HepG2 (cell line): ENCODE data around the gene UBAP1L. TPM values are rescaled to one million over a fixed set of nuclear protein-coding genes. Genes with fewer than 3 reads are reported as not detected.

Experiments
- ATAC-seq: fragments of 200-7000 bp; cut with Tn5 transposase; 3 replicates; pipeline ENCODE4 v1.9.1; 2020; ENCODE audit warnings: mild to moderate bottlenecking, moderate library complexity
- BruUV-seq: library from RNA; stranded (reverse); fragments of 400-500 nt; replicated peaks from 2 replicates; lab custom pipeline; 2021; lab: Mats Ljungman, UMichigan
- CTCF ChIA-PET: fragments of 300-600 bp; formaldehyde crosslinking; extraction: SDS; loops from one replicate; lab custom pipeline; 2021; ENCODE audit warnings: low total read pairs, inconsistent platforms, low intra/inter-chr PET ratio; lab: Yijun Ruan, JAX
- POLR2A ChIA-PET: fragments of 350-600 bp; sonication (Branson Sonifier 250); formaldehyde crosslinking; loops from one replicate; lab custom pipeline; 2020; ENCODE audit warnings: antibody characterized with exemption, inconsistent platforms; lab: Yijun Ruan, JAX
- DNase-seq: peaks from one replicate; pipeline ENCODE4 v3.0.0-alpha.2; 2015; ENCODE audit warnings: low spot score
- FAIRE-seq: peaks from 3 replicates; lab custom pipeline; 2011; peaks lifted over from hg19 to GRCh38; lab: Jason Lieb, UNC
- H2AFZ ChIP-seq: one replicate; pipeline ENCODE4 v1.6.1; 2011; ENCODE audit warnings: low read length, inconsistent platforms
- H3K27ac ChIP-seq: fragments of 300-600 bp; 3 replicates; pipeline ENCODE4 v1.8.0; 2011; ENCODE audit warnings: mixed run types, mild to moderate bottlenecking, mixed read lengths, low read length, inconsistent platforms; ENCODE audit not compliant: insufficient read depth; ENCODE audit errors: extremely low read length
- H3K27me3 ChIP-seq, 2 experiments: fragments of 200-600 bp in 1 of 2; 2 replicates in 1 of 2; 3 replicates in 1 of 2; pipeline versions ENCODE4 v1.6.0 to v1.8.0; 2011; ENCODE audit warnings: low read length in 2 of 2, mild to moderate bottlenecking in 2 of 2, moderate library complexity in 2 of 2, inconsistent platforms in 1 of 2; ENCODE audit not compliant: insufficient read depth in 2 of 2, control insufficient read depth in 1 of 2
- H3K36me3 ChIP-seq, 2 experiments: fragments of 200-600 bp in 1 of 2; replicated peaks in 1 of 2; 2 replicates in 1 of 2; 3 replicates in 1 of 2; pipeline versions ENCODE4 v1.5.1 to v1.8.0; 2011; ENCODE audit warnings: low read length in 2 of 2, inconsistent platforms in 1 of 2; ENCODE audit not compliant: insufficient read depth in 2 of 2, control insufficient read depth in 1 of 2
- H3K4me1 ChIP-seq: 2 replicates; pipeline ENCODE4 v1.5.1; 2012; ENCODE audit warnings: low read length, inconsistent platforms; ENCODE audit not compliant: insufficient read depth
- H3K4me2 ChIP-seq: 2 replicates; pipeline ENCODE4 v1.6.0; 2011; ENCODE audit warnings: low read depth, low read length, inconsistent platforms
- H3K4me3 ChIP-seq, 3 experiments: fragments of 200-600 bp in 1 of 3; sonication (generic), shearing (Covaris generic) in 1 of 3; replicated peaks in 1 of 3; 2 replicates each; pipeline ENCODE4 v1.5.1; 2011 to 2016; ENCODE audit warnings: low read length in 3 of 3, inconsistent platforms in 2 of 3, low read depth in 2 of 3, mild to moderate bottlenecking in 2 of 3, control low read depth in 1 of 3, mixed read lengths in 1 of 3; ENCODE audit not compliant: insufficient read depth in 1 of 3
- H3K79me2 ChIP-seq: one replicate; pipeline ENCODE4 v1.6.1; 2011; ENCODE audit warnings: low read length, inconsistent platforms; ENCODE audit not compliant: insufficient read depth
- H3K9ac ChIP-seq: 2 replicates; pipeline ENCODE4 v1.6.0; 2011; ENCODE audit warnings: mild to moderate bottlenecking, low read depth, low read length, inconsistent platforms; ENCODE audit not compliant: insufficient read depth
- H3K9me3 ChIP-seq: 2 replicates; pipeline ENCODE4 v1.5.1; 2012; ENCODE audit warnings: mild to moderate bottlenecking, low read length
- H4K20me1 ChIP-seq: 2 replicates; pipeline ENCODE4 v1.6.0; 2011; ENCODE audit warnings: inconsistent platforms, mild to moderate bottlenecking, low read length, moderate library complexity; ENCODE audit not compliant: insufficient read depth
- FOSL2 ChIP-seq: sonication (generic); formaldehyde crosslinking; IDR thresholded peaks from 2 replicates; pipeline ENCODE4 v1.4.0; 2020; ENCODE audit warnings: missing genetic modification reagents
- GFI1 ChIP-seq: sonication (generic); formaldehyde crosslinking; IDR thresholded peaks from 2 replicates; pipeline ENCODE4 v1.5.0; 2020; ENCODE audit warnings: missing genetic modification reagents, mild to moderate bottlenecking, borderline replicate concordance
- HMG20B ChIP-seq: conservative IDR thresholded peaks from 2 replicates; pipeline ENCODE4 v1.6.1; 2016; ENCODE audit warnings: missing genetic modification reagents, missing compliant biosample characterization
- KDM3A ChIP-seq: IDR thresholded peaks from 2 replicates; pipeline ENCODE4 v1.6.1; 2018; ENCODE audit warnings: low read depth, missing compliant biosample characterization
- KLF11 ChIP-seq: IDR thresholded peaks from 2 replicates; pipeline ENCODE4 v1.6.1; 2016; ENCODE audit warnings: missing compliant biosample characterization
- MEF2D ChIP-seq: sonication (generic); formaldehyde crosslinking; IDR thresholded peaks from 2 replicates; pipeline ENCODE4 v1.5.1; 2020; ENCODE audit warnings: mild to moderate bottlenecking, missing genetic modification reagents
- RAD21 ChIP-seq: fragments of 450-650 bp; formaldehyde crosslinking; IDR thresholded peaks from 2 replicates; pipeline ENCODE4 v1.5.0; 2020; ENCODE audit warnings: mild to moderate bottlenecking
- SMC3 ChIP-seq: IDR thresholded peaks from 2 replicates; pipeline ENCODE4 v1.6.1; 2011; ENCODE audit warnings: low read length, improper control_type of control experiment
- STAG1 ChIP-seq: sonication (generic); formaldehyde crosslinking; IDR thresholded peaks from 2 replicates; pipeline ENCODE4 v1.4.0; 2020; ENCODE audit warnings: missing genetic modification reagents
- ZBTB33 ChIP-seq: sonication (generic); formaldehyde crosslinking; IDR thresholded peaks from 2 replicates; pipeline ENCODE4 v1.4.0; 2020; ENCODE audit warnings: missing genetic modification reagents
- ZNF501 ChIP-seq: sonication (generic); formaldehyde crosslinking; IDR thresholded peaks from 2 replicates; pipeline ENCODE4 v1.5.1; 2020; ENCODE audit warnings: mild to moderate bottlenecking, moderate library complexity, missing genetic modification reagents
- ZNF572 ChIP-seq: sonication (generic); formaldehyde crosslinking; IDR thresholded peaks from 2 replicates; pipeline ENCODE4 v1.5.1; 2020; ENCODE audit warnings: mild to moderate bottlenecking, missing genetic modification reagents
- ZNF614 ChIP-seq: IDR thresholded peaks from 2 replicates; pipeline ENCODE4 v1.6.1; 2018; ENCODE audit warnings: missing biosample characterization, missing genetic modification reagents, inconsistent platforms, borderline replicate concordance
- ZNF687 ChIP-seq: sonication (generic); formaldehyde crosslinking; IDR thresholded peaks from 2 replicates; pipeline ENCODE4 v1.5.1; 2020; ENCODE audit warnings: mild to moderate bottlenecking, missing genetic modification reagents, moderate library complexity
- ZNF724P ChIP-seq: sonication (generic); formaldehyde crosslinking; IDR thresholded peaks from 2 replicates; pipeline ENCODE4 v1.8.0; 2022; ENCODE audit warnings: missing genetic modification reagents, borderline replicate concordance
- WGBS: methylation state at CpG from one replicate; pipeline ENCODE4 v1.1.6; 2017; ENCODE audit warnings: low lambda C conversion rate; 5-methylcytosine and 5-hydroxymethylcytosine counted together
- in situ Hi-C: cut with HindIII; loops from 2 replicates; pipeline ENCODE4 v1.10.0; 2017; ENCODE audit warnings: low pct_unique_long_range_greater_than_20kb; ENCODE audit not compliant: extremely low pct_ligation_motif_present
- intact Hi-C: fragments of 100-400 bp; cut with micrococcal nuclease; formaldehyde crosslinking; loops from one replicate; pipeline ENCODE4 v1.10.0; 2022; ENCODE audit not compliant: unreplicated experiment
- polyA plus RNA-seq, 8 experiments: library from polyadenylated mRNA; depleted of rRNA in 3 of 8; stranded (reverse) in 7 of 8; unstranded in 1 of 8; fragments of >200 nt; fragmentation: Illumina TruSeq in 4 of 8; extraction: Trizol in 4 of 8; gene quantifications; 2 replicates each; pipeline versions ENCODE4 v1.2.1 to v1.2.3, GENCODE V29; 2011 to 2016; ENCODE audit warnings: low read depth in 4 of 8, missing spikeins in 1 of 8, mixed read lengths in 1 of 8; ENCODE audit not compliant: insufficient read depth in 1 of 8
- total RNA-seq, 5 experiments: library from RNA; depleted of rRNA; stranded (reverse); fragments of >200 nt; fragmentation: Illumina TruSeq; extraction: Trizol; gene quantifications; 2 replicates each; pipeline ENCODE4 v1.2.3, GENCODE V29; 2016; ENCODE audit warnings: low read depth in 1 of 5
- TF ChIP-seq, protein P1 (sequence below): IDR thresholded peaks from 2 replicates; pipeline ENCODE4 v1.6.1; 2016; ENCODE audit warnings: low read depth, control low read depth

The UBAP1L gene
- total and polyA plus RNA-seq, 2 of the 13 experiments (the other 11 are each of a cell fraction or from before 2014, with no cell fraction given) = 0.86 to 1.4 TPM

GRCh38 chr15:65101411-65101890 is 13.5 kb downstream of the UBAP1L start:
- ATAC-seq (peak; percentile 76), DNase-seq (peak; percentile 50), FAIRE-seq (peak; percentile 83)
- no peaks in the 10 kb centered on the region for H3K9me3 ChIP-seq
- H3K4me3 ChIP-seq = no peak overlapping the region
- H2AFZ ChIP-seq = no peak overlapping the region
- no peak overlapping the region for H3K4me2 ChIP-seq
- 48% methylated on average over 9 of the region's 9 CpGs for WGBS
- peaks cover 6 to 18% of the 10 kb centered on the region in 2 experiments; a peak in 4 of 5 replicates for H3K36me3 ChIP-seq
- no TSS peak for BruUV-seq
- no peak overlapping the region for H3K9ac ChIP-seq
- no peaks in the 10 kb centered on the region for H4K20me1 ChIP-seq
- ChIA-PET CTCF (interaction anchor here (1.2 to 3.4 kb wide), 4 partner anchors 15 to 68 kb away, joined by 3 to 56 read pairs (median 20); no protein-coding TSS in a partner anchor), POLR2A (interaction anchor here (1.0 to 1.4 kb wide), 3 partner anchors 45 to 68 kb away, joined by 3 to 4 read pairs (median 3); no protein-coding TSS in a partner anchor)
- in situ Hi-C loops = no loop called here
- no peaks in the 10 kb centered on the region for H3K4me1 ChIP-seq
- H3K27me3 ChIP-seq = no peaks in the 10 kb centered on the region
- H3K79me2 ChIP-seq = no peaks in the 10 kb centered on the region
- H3K27ac ChIP-seq = no peak overlapping the region
- intact Hi-C loops = loop anchor here (1.0 kb wide), 2 partner anchors 47 to 68 kb away; no protein-coding TSS in a partner anchor
- TF ChIP-seq ZNF687 (CRISPR knock-in tag) = 0 out of 2 replicates have a peak, but pooled peaks have one; percentile 4
- no peak for TF ChIP-seq MEF2D (CRISPR knock-in tag)
- 0 out of 2 replicates have a peak, but pooled peaks have one; percentile 31 for TF ChIP-seq ZNF614 (CRISPR knock-in tag)
- peak; percentile 12; the same call in 1 of the 2 replicates for TF ChIP-seq FOSL2 (CRISPR knock-in tag)
- 0 out of 2 replicates have a peak, but pooled peaks have one; percentile 42 for TF ChIP-seq KDM3A (CRISPR knock-in tag)
- TF ChIP-seq HMG20B (CRISPR knock-in tag) = 0 out of 2 replicates have a peak, but pooled peaks have one; percentile 39
- TF ChIP-seq ZBTB33 (CRISPR knock-in tag) = 0 out of 2 replicates have a peak, but pooled peaks have one; percentile 7
- TF ChIP-seq RAD21 = peak; percentile 88
- peak; percentile 99 for TF ChIP-seq GFI1 (CRISPR knock-in tag)
- TF ChIP-seq KLF11 (CRISPR knock-in tag) = no peak
- TF ChIP-seq, protein P1, sequence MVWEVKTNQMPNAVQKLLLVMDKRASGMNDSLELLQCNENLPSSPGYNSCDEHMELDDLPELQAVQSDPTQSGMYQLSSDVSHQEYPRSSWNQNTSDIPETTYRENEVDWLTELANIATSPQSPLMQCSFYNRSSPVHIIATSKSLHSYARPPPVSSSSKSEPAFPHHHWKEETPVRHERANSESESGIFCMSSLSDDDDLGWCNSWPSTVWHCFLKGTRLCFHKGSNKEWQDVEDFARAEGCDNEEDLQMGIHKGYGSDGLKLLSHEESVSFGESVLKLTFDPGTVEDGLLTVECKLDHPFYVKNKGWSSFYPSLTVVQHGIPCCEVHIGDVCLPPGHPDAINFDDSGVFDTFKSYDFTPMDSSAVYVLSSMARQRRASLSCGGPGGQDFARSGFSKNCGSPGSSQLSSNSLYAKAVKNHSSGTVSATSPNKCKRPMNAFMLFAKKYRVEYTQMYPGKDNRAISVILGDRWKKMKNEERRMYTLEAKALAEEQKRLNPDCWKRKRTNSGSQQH (CRISPR knock-in tag) = no peak
- TF ChIP-seq ZNF724P (CRISPR knock-in tag) = no peak
- TF ChIP-seq ZNF572 (CRISPR knock-in tag) = peak; percentile 72; the same call in 1 of the 2 replicates
- TF ChIP-seq SMC3 = peak; percentile 91
- TF ChIP-seq ZNF501 = peak; percentile 35; the same call in 1 of the 2 replicates
- TF ChIP-seq STAG1 (CRISPR knock-in tag) = peak; percentile 90
